Left ventricle myocardium inferior (tissue), 1 donor: ENCODE measurements around the gene KLHL14. TPM values are rescaled to one million over a fixed set of nuclear protein-coding genes. Genes with fewer than 3 reads are reported as not detected.
A peak's percentile ranks its signal among the peaks of the same experiment; 100 is the strongest.

ENCODE experiments used
- DNase-seq: peaks from one replicate; pipeline ENCODE4 v3.0.0-alpha.2; 2020
- H3K27ac ChIP-seq: fragments of 200-600 bp; replicated peaks from 2 replicates; pipeline ENCODE4 v1.8.0; 2021
- H3K27me3 ChIP-seq: fragments of 200-600 bp; 2 replicates; pipeline ENCODE4 v1.8.0; 2021; ENCODE audit warnings: low read depth
- H3K36me3 ChIP-seq: fragments of 200-600 bp; 2 replicates; pipeline ENCODE4 v1.8.0; 2021
- H3K4me1 ChIP-seq: fragments of 200-600 bp; 2 replicates; pipeline ENCODE4 v1.8.0; 2021
- H3K4me3 ChIP-seq: fragments of 200-600 bp; 2 replicates; pipeline ENCODE4 v1.8.0; 2021; ENCODE audit warnings: mild to moderate bottlenecking, moderate library complexity
- H3K9me3 ChIP-seq: fragments of 200-600 bp; replicated peaks from 2 replicates; pipeline ENCODE4 v1.8.0; 2021
- intact Hi-C: fragments of 100-400 bp; cut with micrococcal nuclease; formaldehyde crosslinking; loops from one replicate; pipeline ENCODE4 v1.11.0; 2022
- total RNA-seq: library from RNA; stranded (reverse); fragmentation: NEBNext Ultra II Directional; extraction: Animal tissue kit (Norgen Biotek cat#: 25700); gene quantifications from one replicate; pipeline ENCODE4 v1.2.1, GENCODE V29; 2021
- TF ChIP-seq, protein P1 (sequence below): fragments of 200-600 bp; IDR thresholded peaks from 2 replicates; pipeline ENCODE4 v1.8.0; 2021; ENCODE audit warnings: antibody characterized with exemption, mild to moderate bottlenecking, borderline replicate concordance
- donor health status: DM: no; HTN: yes; CAD: no; lungs with severe emphysema.

KLHL14 gene
- total RNA-seq, 1 donor from 2014 or later: not detected

DNA sequence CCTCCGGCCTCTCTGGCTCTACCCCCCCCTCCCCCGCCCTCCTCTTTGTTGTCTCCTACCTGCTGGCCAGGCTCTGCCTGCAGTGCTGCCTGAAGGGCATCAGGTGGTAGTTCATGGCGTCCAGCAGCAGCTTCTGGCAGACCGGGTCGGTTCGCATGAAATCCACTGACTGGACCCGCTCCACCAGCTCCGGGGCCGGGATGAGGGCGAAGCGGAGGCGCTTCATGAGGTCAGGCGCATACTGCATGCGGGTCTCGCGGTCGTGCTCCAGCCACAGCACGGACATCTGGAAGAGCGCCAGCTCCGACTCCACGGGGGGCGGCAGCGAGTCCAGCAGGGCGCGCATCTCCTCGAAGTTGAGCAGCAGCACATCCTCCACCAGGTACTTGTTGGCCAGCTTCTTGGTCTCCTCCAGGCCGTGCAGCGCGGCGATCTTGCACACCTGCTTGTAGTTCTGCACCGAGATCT is 3.2 kb downstream of the KLHL14 start:
- TF ChIP-seq, protein P1, sequence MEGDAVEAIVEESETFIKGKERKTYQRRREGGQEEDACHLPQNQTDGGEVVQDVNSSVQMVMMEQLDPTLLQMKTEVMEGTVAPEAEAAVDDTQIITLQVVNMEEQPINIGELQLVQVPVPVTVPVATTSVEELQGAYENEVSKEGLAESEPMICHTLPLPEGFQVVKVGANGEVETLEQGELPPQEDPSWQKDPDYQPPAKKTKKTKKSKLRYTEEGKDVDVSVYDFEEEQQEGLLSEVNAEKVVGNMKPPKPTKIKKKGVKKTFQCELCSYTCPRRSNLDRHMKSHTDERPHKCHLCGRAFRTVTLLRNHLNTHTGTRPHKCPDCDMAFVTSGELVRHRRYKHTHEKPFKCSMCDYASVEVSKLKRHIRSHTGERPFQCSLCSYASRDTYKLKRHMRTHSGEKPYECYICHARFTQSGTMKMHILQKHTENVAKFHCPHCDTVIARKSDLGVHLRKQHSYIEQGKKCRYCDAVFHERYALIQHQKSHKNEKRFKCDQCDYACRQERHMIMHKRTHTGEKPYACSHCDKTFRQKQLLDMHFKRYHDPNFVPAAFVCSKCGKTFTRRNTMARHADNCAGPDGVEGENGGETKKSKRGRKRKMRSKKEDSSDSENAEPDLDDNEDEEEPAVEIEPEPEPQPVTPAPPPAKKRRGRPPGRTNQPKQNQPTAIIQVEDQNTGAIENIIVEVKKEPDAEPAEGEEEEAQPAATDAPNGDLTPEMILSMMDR: no peak
- Histone ChIP-seq H3K27me3 (peaks cover 80% of the 10 kb centered on the region), H3K36me3 (no peaks in the 10 kb centered on the region), H3K4me1 (peaks cover 23% of the 10 kb centered on the region), H3K4me3 (peak overlapping the region; percentile 64), H3K27ac (no peak overlapping the region), H3K9me3 (no peaks in the 10 kb centered on the region)
- intact Hi-C loops: no loop called here
- DNase-seq: no peak

DNA sequence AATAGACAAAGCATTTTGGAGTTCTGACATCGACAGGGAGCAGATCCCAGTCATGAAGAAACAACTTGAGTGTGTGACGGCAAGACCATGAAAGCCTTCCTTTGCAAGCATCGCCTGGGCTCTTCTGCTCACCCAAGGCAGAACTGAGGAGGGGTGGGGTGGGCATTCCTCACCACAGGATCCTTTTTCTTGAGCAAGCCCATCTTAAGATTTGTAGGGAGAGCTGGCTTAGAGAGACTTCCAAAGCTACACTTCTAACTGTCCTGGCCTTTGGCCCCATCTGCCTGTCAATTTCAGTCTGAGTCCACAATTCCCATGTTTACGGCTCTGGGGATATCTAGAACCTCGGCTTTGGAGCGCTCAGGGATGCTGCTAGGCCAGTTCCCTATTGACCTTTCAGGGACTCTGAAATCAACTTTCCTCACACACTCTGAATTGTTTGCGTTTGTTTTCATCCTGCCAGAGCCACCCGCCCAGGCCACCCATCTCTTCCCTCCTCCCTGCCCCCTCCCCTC is 3.7 kb downstream of the KLHL14 start:
- DNase-seq: no peak
- intact Hi-C loops: no loop called here
- Histone ChIP-seq H3K36me3 (no peaks in the 10 kb centered on the region), H3K27me3 (peaks cover 80% of the 10 kb centered on the region), H3K27ac (no peak overlapping the region), H3K9me3 (no peaks in the 10 kb centered on the region), H3K4me1 (peaks cover 23% of the 10 kb centered on the region), H3K4me3 (no peak overlapping the region)
- TF ChIP-seq, protein P1: no peak

DNA sequence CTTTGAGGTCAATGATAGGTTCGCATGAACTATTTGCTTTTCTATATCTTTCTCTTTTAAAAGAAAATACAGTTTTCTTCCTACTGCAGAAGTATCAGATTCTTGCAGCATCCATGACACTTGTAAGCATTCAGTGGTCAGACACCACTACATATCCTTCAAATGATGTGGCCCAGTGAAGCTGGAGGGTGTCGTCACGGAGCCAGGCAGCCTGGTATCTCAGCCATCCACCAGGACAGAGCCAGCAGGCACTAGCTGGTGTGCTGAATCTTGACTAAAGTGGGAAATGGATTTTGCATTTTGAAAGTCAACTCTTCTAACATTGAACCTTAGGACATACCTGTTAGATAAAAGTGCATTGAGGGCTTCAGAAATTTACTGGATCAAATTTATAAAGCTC is 5.4 kb downstream of the KLHL14 start:
- no peaks in the 10 kb centered on the region for H3K9me3 ChIP-seq
- peaks cover 23% of the 10 kb centered on the region for H3K4me1 ChIP-seq
- intact Hi-C loops: no loop called here
- H3K4me3 ChIP-seq: no peak overlapping the region
- DNase-seq: no peak
- H3K36me3 ChIP-seq: no peaks in the 10 kb centered on the region
- H3K27ac ChIP-seq: no peak overlapping the region
- TF ChIP-seq, protein P1: no peak
- peaks cover 73% of the 10 kb centered on the region for H3K27me3 ChIP-seq

DNA sequence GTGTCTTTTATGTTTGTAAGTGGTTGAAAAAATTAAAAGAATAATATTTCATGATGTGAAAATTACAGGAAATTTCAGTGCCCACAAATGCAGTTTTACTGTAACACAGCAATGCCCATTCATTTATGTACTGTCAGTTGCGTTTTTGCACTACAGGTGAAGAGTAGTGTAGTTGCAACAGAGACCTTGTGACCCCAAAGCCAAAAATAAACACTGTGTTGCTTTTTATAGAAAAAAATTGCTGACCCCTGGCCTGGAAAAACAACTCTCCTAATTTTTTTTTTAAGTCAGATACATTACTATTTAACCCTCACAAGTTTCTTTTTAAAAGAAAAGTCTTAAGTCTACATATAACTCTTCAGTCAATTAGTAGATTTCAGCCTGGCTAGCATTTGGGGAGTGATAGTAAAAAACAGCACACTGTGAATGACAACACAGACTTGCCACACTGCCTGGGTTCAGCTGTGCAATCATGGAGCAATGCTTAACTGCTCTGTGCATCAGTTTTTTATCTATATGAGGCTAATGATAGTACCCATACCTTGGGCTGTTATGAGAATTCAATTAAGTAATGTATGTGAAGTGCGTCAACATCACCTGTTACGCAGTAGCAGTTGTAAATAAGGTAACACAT is 8.1 kb downstream of the KLHL14 start:
- intact Hi-C loops: no loop called here

DNA sequence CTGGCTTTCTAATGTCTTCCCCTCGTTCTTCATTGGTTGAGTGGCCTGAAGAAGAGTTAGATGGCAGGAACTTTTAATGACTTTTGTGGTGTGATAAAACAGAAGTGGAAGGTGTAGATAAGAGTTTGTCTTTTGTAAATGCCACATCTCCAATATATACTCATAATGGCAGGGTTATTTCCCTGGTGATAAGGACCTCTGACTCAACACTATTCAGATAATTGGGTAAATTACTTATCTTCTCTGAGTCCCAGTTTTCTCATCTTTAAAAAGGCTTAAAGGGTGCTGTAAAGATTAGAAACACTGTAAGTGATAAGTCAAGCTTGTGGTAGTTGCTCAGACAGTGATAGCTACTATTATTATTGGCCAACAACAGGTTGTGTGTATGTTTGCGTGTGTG is 9.5 kb downstream of the KLHL14 start:
- Histone ChIP-seq H3K36me3 (no peaks in the 10 kb centered on the region), H3K27ac (no peak overlapping the region), H3K4me3 (no peak overlapping the region), H3K27me3 (peaks cover 32% of the 10 kb centered on the region), H3K4me1 (no peaks in the 10 kb centered on the region), H3K9me3 (no peaks in the 10 kb centered on the region)
- intact Hi-C loops: no loop called here
- TF ChIP-seq, protein P1: no peak
- no peak for DNase-seq

More for the DNA sequence above, 8.1 kb downstream of the KLHL14 start:
- H3K27ac ChIP-seq: no peak overlapping the region
- DNase-seq: no peak
- no peaks in the 10 kb centered on the region for H3K36me3 ChIP-seq
- TF ChIP-seq, protein P1: no peak
- peaks cover 3% of the 10 kb centered on the region for H3K4me1 ChIP-seq
- H3K9me3 ChIP-seq: no peaks in the 10 kb centered on the region
- H3K4me3 ChIP-seq: no peak overlapping the region
- H3K27me3 ChIP-seq: peaks cover 46% of the 10 kb centered on the region
